ENCODE measurements around the gene MS4A18. TPM values are rescaled to one million over a fixed set of nuclear protein-coding genes. Genes with fewer than 3 reads are reported as not detected.
A peak's percentile ranks its signal among the peaks of the same experiment; 100 is the strongest.

The MS4A18 gene
- total and polyA plus RNA-seq, 2 experiments from 2014 or later: not detected

- Histone ChIP-seq H3F3A (ENCODE audit: insufficient read depth) (no peaks in the 10 kb centered on the region), H3K9me2 (ENCODE audit: insufficient read depth) (no peaks in the 10 kb centered on the region), H3K4me2 (ENCODE audit: unreplicated experiment) (no peak overlapping the region), H3K4me1 (ENCODE audit: insufficient read depth) (no peaks in the 10 kb centered on the region), H3K9me3 (ENCODE audit: low read depth) (no peaks in the 10 kb centered on the region), H2AFZ (no peak overlapping the region), H3K36me3 (ENCODE audit: low read depth) (no peaks in the 10 kb centered on the region), H4K20me1 (ENCODE audit: insufficient read depth) (no peaks in the 10 kb centered on the region), H3K79me2 (ENCODE audit: insufficient read depth) (no peaks in the 10 kb centered on the region), H3K27ac (no peak overlapping the region), H3K27me3 (replicated peaks; ENCODE audit: insufficient read depth) (peaks cover 24% of the 10 kb centered on the region), H3K9ac (no peak overlapping the region), H3K4me3 (no peak overlapping the region)
- no peak for TF ChIP-seq EZH2 (IDR thresholded peaks at IDR 0.05; ENCODE audit: insufficient read depth, poor library complexity, severe bottlenecking)
- TF ChIP-seq EZH2phosphoT487 (IDR thresholded peaks at IDR 0.05; ENCODE audit: insufficient read depth, low read depth): no peak
- no peak for DNase-seq
- in situ Hi-C loops (cut with MboI): no loop called here
- 71 to 78% methylated on average over 9 to 11 of the region's 11 CpGs for WGBS, 2 experiments (ENCODE audit: low coverage in 1 of 2, low lambda C conversion rate in 2 of 2, missing lambda C conversion rate in 2 of 2)
These were observed 45.3 kb downstream of the MS4A18 start for GRCh38 chr11:60769811-60770210.

- no peaks in the 10 kb centered on the region for H3K79me2 ChIP-seq (ENCODE audit: insufficient read depth)
- no peak overlapping the region for H2AFZ ChIP-seq
- H3K4me1 ChIP-seq (ENCODE audit: insufficient read depth): peaks cover 4% of the 10 kb centered on the region; the same call in 1 of the 2 replicates
- no peak overlapping the region for H3K9ac ChIP-seq
- no peak for TF ChIP-seq EZH2 (IDR thresholded peaks at IDR 0.05; ENCODE audit: insufficient read depth, poor library complexity, severe bottlenecking)
- TF ChIP-seq EZH2phosphoT487 (IDR thresholded peaks at IDR 0.05; ENCODE audit: insufficient read depth, low read depth): no peak
- no peak overlapping the region for H3K4me3 ChIP-seq
- no peaks in the 10 kb centered on the region for H4K20me1 ChIP-seq (ENCODE audit: insufficient read depth)
- H3K36me3 ChIP-seq (ENCODE audit: low read depth): no peaks in the 10 kb centered on the region
- in situ Hi-C loops (cut with MboI): no loop called here
- H3K27ac ChIP-seq: no peak overlapping the region
- no peak for DNase-seq
- no peaks in the 10 kb centered on the region for H3K9me2 ChIP-seq (ENCODE audit: insufficient read depth)
- 63 to 65% methylated on average over 4 of the region's 4 CpGs for WGBS, 2 experiments (ENCODE audit: low coverage in 1 of 2, low lambda C conversion rate in 2 of 2, missing lambda C conversion rate in 2 of 2)
- no peak overlapping the region for H3K4me2 ChIP-seq (ENCODE audit: unreplicated experiment)
- peaks cover 15% of the 10 kb centered on the region for H3K27me3 ChIP-seq (replicated peaks; ENCODE audit: insufficient read depth)
- no peaks in the 10 kb centered on the region for H3K9me3 ChIP-seq (ENCODE audit: low read depth)
- H3F3A ChIP-seq (ENCODE audit: insufficient read depth): no peaks in the 10 kb centered on the region
These were observed 46.6 kb downstream of the MS4A18 start for GRCh38 chr11:60771146-60771545.

DNA sequence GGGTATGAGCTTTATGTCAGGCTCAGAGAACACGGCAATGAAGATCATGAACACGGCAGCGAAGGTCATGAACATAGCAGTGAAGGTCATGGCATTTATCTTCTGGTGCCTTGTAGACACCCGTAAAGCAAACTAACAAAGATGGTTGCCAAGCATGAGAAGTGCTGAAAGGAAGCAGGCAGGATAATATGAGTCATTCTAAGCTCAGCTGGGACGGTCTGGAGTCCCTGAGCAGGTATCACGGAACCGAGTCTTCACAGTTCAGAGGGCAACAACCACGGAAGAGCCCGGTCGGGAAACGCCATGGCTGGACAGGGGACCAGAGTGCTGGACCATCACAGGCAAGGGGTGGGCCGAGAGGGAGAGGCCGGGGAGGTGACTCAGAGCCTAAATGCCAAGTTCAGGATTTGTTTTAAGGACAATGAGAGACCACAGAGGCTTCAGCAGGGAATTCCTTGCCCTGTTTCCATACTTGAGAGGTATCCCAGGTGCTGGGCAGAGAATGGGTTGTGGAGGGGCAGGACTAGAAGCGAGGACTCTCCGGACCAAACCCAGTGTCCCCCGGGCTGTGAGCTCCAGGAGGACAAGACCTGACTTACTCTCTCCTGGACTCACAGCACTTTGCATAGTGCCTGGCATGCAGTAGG, 47.5 kb downstream of the MS4A18 start:
- no peaks in the 10 kb centered on the region for H3K9me2 ChIP-seq (ENCODE audit: insufficient read depth)
- no peaks in the 10 kb centered on the region for H3K36me3 ChIP-seq (ENCODE audit: low read depth)
- peaks cover 7% of the 10 kb centered on the region for H3K4me1 ChIP-seq (ENCODE audit: insufficient read depth)
- no peaks in the 10 kb centered on the region for H4K20me1 ChIP-seq (ENCODE audit: insufficient read depth)
- in situ Hi-C loops (cut with MboI): no loop called here
- no peak for TF ChIP-seq EZH2 (IDR thresholded peaks at IDR 0.05; ENCODE audit: insufficient read depth, poor library complexity, severe bottlenecking)
- no peak for TF ChIP-seq EZH2phosphoT487 (IDR thresholded peaks at IDR 0.05; ENCODE audit: insufficient read depth, low read depth)
- H3K27me3 ChIP-seq (replicated peaks; ENCODE audit: insufficient read depth): peaks cover 7% of the 10 kb centered on the region
- H3K79me2 ChIP-seq (ENCODE audit: insufficient read depth): no peaks in the 10 kb centered on the region
- 68 to 69% methylated on average over 16 of the region's 16 CpGs for WGBS, 2 experiments (ENCODE audit: low coverage in 1 of 2, low lambda C conversion rate in 2 of 2, missing lambda C conversion rate in 2 of 2)
- peak; percentile 25 for DNase-seq
- no peak overlapping the region for H2AFZ ChIP-seq
- H3K27ac ChIP-seq: no peak overlapping the region
- no peak overlapping the region for H3K4me2 ChIP-seq (ENCODE audit: unreplicated experiment)
- H3F3A ChIP-seq (ENCODE audit: insufficient read depth): peaks cover 3% of the 10 kb centered on the region
- no peaks in the 10 kb centered on the region for H3K9me3 ChIP-seq (ENCODE audit: low read depth)
- no peak overlapping the region for H3K9ac ChIP-seq
- H3K4me3 ChIP-seq: no peak overlapping the region

DNA sequence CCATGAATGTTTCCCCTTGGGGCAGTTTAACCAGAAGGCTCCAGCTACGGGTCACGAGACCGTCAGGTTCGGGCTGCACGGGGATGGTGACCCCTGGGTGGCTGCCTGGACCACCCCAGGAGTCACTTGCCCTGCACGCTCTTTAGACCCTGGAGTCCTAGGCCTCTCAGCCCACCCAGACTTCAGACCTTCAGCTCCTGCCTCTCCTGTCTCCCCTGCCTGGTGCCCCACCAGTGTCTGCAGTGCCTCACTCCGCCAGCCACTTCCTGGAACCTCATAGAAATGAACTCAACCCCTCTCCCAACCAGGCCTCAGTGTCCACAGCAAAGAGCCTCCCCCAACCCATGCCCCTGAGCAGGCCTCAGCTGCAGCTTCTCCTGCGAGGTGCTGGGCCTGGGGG, 48.1 kb downstream of the MS4A18 start:
- no peak for TF ChIP-seq EZH2 (IDR thresholded peaks at IDR 0.05; ENCODE audit: insufficient read depth, poor library complexity, severe bottlenecking)
- TF ChIP-seq EZH2phosphoT487 (IDR thresholded peaks at IDR 0.05; ENCODE audit: insufficient read depth, low read depth): no peak
- Histone ChIP-seq H3K9ac (no peak overlapping the region), H3K4me2 (ENCODE audit: unreplicated experiment) (no peak overlapping the region), H4K20me1 (ENCODE audit: insufficient read depth) (no peaks in the 10 kb centered on the region), H3K27ac (no peak overlapping the region), H3K79me2 (ENCODE audit: insufficient read depth) (no peaks in the 10 kb centered on the region), H3K9me3 (ENCODE audit: low read depth) (no peaks in the 10 kb centered on the region), H3K9me2 (ENCODE audit: insufficient read depth) (no peaks in the 10 kb centered on the region), H3K4me3 (no peak overlapping the region), H3F3A (ENCODE audit: insufficient read depth) (peaks cover 9% of the 10 kb centered on the region), H2AFZ (no peak overlapping the region), H3K36me3 (ENCODE audit: low read depth) (no peaks in the 10 kb centered on the region), H3K27me3 (replicated peaks; ENCODE audit: insufficient read depth) (peaks cover 4% of the 10 kb centered on the region; the same call in 1 of the 2 replicates), H3K4me1 (ENCODE audit: insufficient read depth) (peaks cover 13% of the 10 kb centered on the region)
- WGBS, 2 experiments (ENCODE audit: low coverage in 1 of 2, low lambda C conversion rate in 2 of 2, missing lambda C conversion rate in 2 of 2): 66 to 77% methylated on average over 8 of the region's 8 CpGs
- DNase-seq: no peak
- in situ Hi-C loops (cut with MboI): no loop called here
